Amniotic epithelial cell (primary cell): ENCODE measurements around the gene CILP2.
A peak's percentile ranks its signal among the peaks of the same experiment; 100 is the strongest.

ENCODE experiments used
- DNase-seq: peaks from one replicate; pipeline ENCODE4 v3.0.0-alpha.2; 2010; ENCODE audit warnings: low read depth

Gene CILP2

GRCh38 chr19:19528721-19529490 is 9.2 kb upstream of the CILP2 start, which contains the start of gene YJEFN3:
Gene YJEFN3 (plus strand): TSS chr19:19528911. CDS start chr19:19528933, 22 bp downstream.
- peak; percentile 63 for DNase-seq

- no peak for DNase-seq
These were observed 8.2 kb upstream of the CILP2 start for GRCh38 chr19:19529783-19530422.

- DNase-seq, result no peak
These were observed 7.7 kb upstream of the CILP2 start for GRCh38 chr19:19530423-19530804.

- DNase-seq, result no peak
These were observed 7.2 kb upstream of the CILP2 start for GRCh38 chr19:19530889-19531288.

GRCh38 chr19:19531951-19532805 is 5.9 kb upstream of the CILP2 start:
- no peak for DNase-seq

- no peak for DNase-seq
These were observed 5.0 kb upstream of the CILP2 start for GRCh38 chr19:19532806-19533701.

- no peak for DNase-seq
These were observed 4.2 kb upstream of the CILP2 start for GRCh38 chr19:19533841-19534240.

GRCh38 chr19:19534556-19535265 is 3.4 kb upstream of the CILP2 start:
- no peak for DNase-seq

GRCh38 chr19:19535311-19536191 is 2.5 kb upstream of the CILP2 start:
- no peak for DNase-seq

- DNase-seq, result no peak
These were observed 703 bp upstream of the CILP2 start for GRCh38 chr19:19537075-19538048.

- peak; percentile 27 for DNase-seq
These were observed 711 bp downstream of the CILP2 start for GRCh38 chr19:19538785-19539166.

- DNase-seq, result no peak
These were observed 1.6 kb downstream of the CILP2 start for GRCh38 chr19:19539698-19540063.

GRCh38 chr19:19540064-19540714 is 2.1 kb downstream of the CILP2 start:
- peak; percentile 49 for DNase-seq

GRCh38 chr19:19540715-19541515 is 2.9 kb downstream of the CILP2 start:
- no peak for DNase-seq

GRCh38 chr19:19541616-19542015 is 3.6 kb downstream of the CILP2 start:
- DNase-seq, result no peak

GRCh38 chr19:19542507-19542906 is 4.4 kb downstream of the CILP2 start:
- DNase-seq, result no peak

- DNase-seq, result no peak
These were observed 5.0 kb downstream of the CILP2 start for GRCh38 chr19:19543101-19543500.
